Panc1 (cell line): ENCODE data around the gene NUBP1. TPM values are rescaled to one million over a fixed set of nuclear protein-coding genes. Genes with fewer than 3 reads are reported as not detected.

Experiments
- ATAC-seq: fragments of 200-7000 bp; cut with Tn5 transposase; 2 replicates; pipeline ENCODE4 v1.9.1; 2020; ENCODE audit warnings: mild to moderate bottlenecking, moderate library complexity
- BruUV-seq: library from RNA; stranded (reverse); fragments of 400-500 nt; replicated peaks from 2 replicates; lab custom pipeline; 2021; lab: Mats Ljungman, UMichigan
- CTCF ChIA-PET: fragments of 300-600 bp; sonication (Branson Sonifier 250); formaldehyde crosslinking; loops from one replicate; lab custom pipeline; 2022; ENCODE audit warnings: antibody characterized with exemption; lab: Charles Lee
- POLR2A ChIA-PET: fragments of 300-600 bp; sonication (Branson Sonifier 250); formaldehyde crosslinking; loops from one replicate; lab custom pipeline; 2022; ENCODE audit warnings: antibody characterized with exemption; lab: Charles Lee
- DNase-seq: peaks from one replicate; pipeline ENCODE4 v3.0.0-alpha.2; 2010; ENCODE audit warnings: low read depth, low spot score
- H3K27ac ChIP-seq: 2 replicates; pipeline ENCODE4 v1.5.1; 2011; ENCODE audit warnings: mild to moderate bottlenecking, low read length, inconsistent platforms
- H3K27me3 ChIP-seq: fragments of 200-500 bp; sonication (Bioruptor generic); 2 replicates; pipeline ENCODE4 v1.6.0; 2014; ENCODE audit warnings: low read length, inconsistent platforms; ENCODE audit not compliant: control insufficient read depth, insufficient read depth
- H3K36me3 ChIP-seq: fragments of 200-500 bp; sonication (Bioruptor generic); 2 replicates; pipeline ENCODE4 v1.5.1; 2014; ENCODE audit warnings: inconsistent platforms, mild to moderate bottlenecking, low read length, moderate library complexity; ENCODE audit not compliant: control insufficient read depth, insufficient read depth
- H3K4me1 ChIP-seq: 2 replicates; pipeline ENCODE4 v1.5.1; 2011; ENCODE audit warnings: inconsistent platforms, mild to moderate bottlenecking, low read length, moderate library complexity; ENCODE audit not compliant: control insufficient read depth, insufficient read depth
- H3K4me3 ChIP-seq, 2 experiments: 2 replicates each; pipeline ENCODE4 v1.5.1; 2011 to 2012; ENCODE audit warnings: low read depth in 2 of 2, low read length in 2 of 2, mild to moderate bottlenecking in 2 of 2, inconsistent platforms in 1 of 2, moderate library complexity in 1 of 2
- H3K9me3 ChIP-seq: fragments of 200-500 bp; sonication (Bioruptor generic); 2 replicates; pipeline ENCODE4 v1.5.1; 2014; ENCODE audit warnings: low read depth, mild to moderate bottlenecking, inconsistent platforms, low read length, moderate library complexity; ENCODE audit not compliant: control insufficient read depth, insufficient read depth
- CTCF ChIP-seq: fragments of 450-650 bp; IDR thresholded peaks from 2 replicates; pipeline ENCODE4 v1.5.1; 2017; ENCODE audit warnings: mild to moderate bottlenecking
- POLR2AphosphoS5 ChIP-seq: IDR thresholded peaks from 2 replicates; pipeline ENCODE4 v1.6.1; 2012; ENCODE audit warnings: mild to moderate bottlenecking, low read depth, low read length, moderate library complexity
- REST ChIP-seq, 2 experiments: IDR thresholded peaks; 2 replicates each; pipeline ENCODE4 v1.6.1; 2011 to 2012; ENCODE audit warnings: low read depth in 2 of 2, control low read depth in 1 of 2, low read length in 1 of 2, mild to moderate bottlenecking in 1 of 2, moderate library complexity in 1 of 2; ENCODE audit not compliant: insufficient read depth in 1 of 2
- SIN3A ChIP-seq: IDR thresholded peaks from 2 replicates; pipeline ENCODE4 v1.6.1; 2012; ENCODE audit warnings: low read depth, mild to moderate bottlenecking, low read length, moderate library complexity, borderline replicate concordance; ENCODE audit not compliant: insufficient read depth
- TCF7L2 ChIP-seq: IDR thresholded peaks from 2 replicates; pipeline ENCODE4 v1.6.1; 2011; ENCODE audit warnings: mild to moderate bottlenecking, low read depth, low read length, inconsistent platforms
- in situ Hi-C: cut with HindIII; loops from 2 replicates; pipeline ENCODE4 v1.10.0; 2016; ENCODE audit warnings: low sequenced_read_pairs, low pct_unique_long_range_greater_than_20kb
- intact Hi-C: fragments of 100-400 bp; cut with micrococcal nuclease; formaldehyde crosslinking; loops from one replicate; pipeline ENCODE4 v1.10.0; 2022; ENCODE audit not compliant: unreplicated experiment
- total RNA-seq: library from RNA; stranded (reverse); gene quantifications from one replicate; pipeline ENCODE4 v1.2.1, GENCODE V29; 2021; ENCODE audit not compliant: unreplicated experiment

Gene NUBP1
- total RNA-seq, 1 experiment from 2014 or later, result 27.5 TPM

- H3K4me3 ChIP-seq, result no peak overlapping the region
- no peaks in the 10 kb centered on the region for H3K27me3 ChIP-seq
- intact Hi-C loops (no loop called here), in situ Hi-C loops (no loop called here)
- no TSS peak for BruUV-seq
- no peaks in the 10 kb centered on the region for H3K4me1 ChIP-seq
- no peak for ATAC-seq
- no peak overlapping the region for H3K27ac ChIP-seq
- DNase-seq, result no peak
- POLR2A ChIA-PET, result no interaction called here
- CTCF ChIA-PET, result no interaction called here
- TF ChIP-seq TCF7L2 (no peak), CTCF (no peak), REST (IDR thresholded peaks at IDR 0.05; ENCODE audit: insufficient read depth in 1 of 2, low read depth in 2 of 2, low read length in 1 of 2) (no peak), POLR2AphosphoS5 (no peak), SIN3A (no peak)
- H3K9me3 ChIP-seq, result no peaks in the 10 kb centered on the region
- H3K36me3 ChIP-seq, result no peaks in the 10 kb centered on the region
These were observed 63.1 kb downstream of the NUBP1 start for GRCh38 chr16:10806698-10807097.

DNA sequence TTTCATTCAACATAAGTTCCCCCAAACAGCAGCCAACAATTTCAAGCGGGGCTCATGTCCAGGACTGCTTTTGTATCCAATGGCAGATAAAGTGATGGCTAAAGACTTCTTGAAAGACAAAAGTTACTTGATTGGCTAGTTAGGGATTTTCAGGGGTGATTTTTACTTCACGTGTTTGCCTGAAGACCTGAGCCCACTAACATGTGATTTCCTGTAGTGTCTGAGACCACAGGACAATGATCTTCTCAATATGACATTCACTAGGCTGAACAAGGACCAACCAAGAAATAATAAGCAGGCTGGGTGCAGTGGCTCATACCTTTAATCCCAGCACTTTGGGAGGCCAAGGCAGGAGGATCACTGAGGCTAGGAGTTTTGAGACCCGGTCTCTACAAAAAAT, 64.6 kb downstream of the NUBP1 start:
- no peak for TF ChIP-seq TCF7L2
- TF ChIP-seq SIN3A, result no peak
- Histone ChIP-seq H3K9me3 (no peaks in the 10 kb centered on the region), H3K27ac (no peak overlapping the region), H3K36me3 (no peaks in the 10 kb centered on the region), H3K27me3 (no peaks in the 10 kb centered on the region), H3K4me3 (no peak overlapping the region), H3K4me1 (no peaks in the 10 kb centered on the region)
- intact Hi-C loops, result no loop called here
- in situ Hi-C loops, result no loop called here
- no TSS peak for BruUV-seq
- DNase-seq, result no peak
- ATAC-seq, result no peak
- ChIA-PET POLR2A (no interaction called here), CTCF (no interaction called here)

- intact Hi-C loops, result no loop called here
These were observed 65.2 kb downstream of the NUBP1 start for GRCh38 chr16:10808850-10809249.

More at GRCh38 chr16:10808850-10809249, 65.2 kb downstream of the NUBP1 start:
- Histone ChIP-seq H3K27me3 (no peaks in the 10 kb centered on the region), H3K9me3 (no peaks in the 10 kb centered on the region), H3K27ac (no peak overlapping the region), H3K4me3 (no peak overlapping the region), H3K4me1 (no peaks in the 10 kb centered on the region), H3K36me3 (no peaks in the 10 kb centered on the region)
- ChIA-PET CTCF (no interaction called here), POLR2A (no interaction called here)
- TF ChIP-seq POLR2AphosphoS5, result no peak
- TF ChIP-seq TCF7L2, result no peak
- TF ChIP-seq CTCF, result no peak
- no peak for TF ChIP-seq SIN3A
- no peak for TF ChIP-seq REST (IDR thresholded peaks at IDR 0.05; ENCODE audit: insufficient read depth in 1 of 2, low read depth in 2 of 2, low read length in 1 of 2)
- in situ Hi-C loops, result no loop called here
- ATAC-seq (no peak), DNase-seq (no peak)
- no TSS peak for BruUV-seq
